HUES64 (cell line): ENCODE data around the gene GJC2.

ENCODE experiments used
- H3K27ac ChIP-seq: 2 replicates; pipeline ENCODE4 v1.7.0; 2013; ENCODE audit warnings: low read depth, low read length, inconsistent platforms
- H3K27me3 ChIP-seq: 2 replicates; pipeline ENCODE4 v1.6.1; 2013; ENCODE audit warnings: mild to moderate bottlenecking, low read length; ENCODE audit not compliant: insufficient read depth
- H3K36me3 ChIP-seq: 2 replicates; pipeline ENCODE4 v1.6.1; 2013; ENCODE audit warnings: mild to moderate bottlenecking, low read length; ENCODE audit not compliant: insufficient read depth
- H3K4me1 ChIP-seq: 2 replicates; pipeline ENCODE4 v1.6.1; 2013; ENCODE audit warnings: mild to moderate bottlenecking, low read length, moderate library complexity; ENCODE audit not compliant: insufficient read depth
- H3K4me3 ChIP-seq: 2 replicates; pipeline ENCODE4 v1.5.1; 2013; ENCODE audit warnings: mild to moderate bottlenecking, low read length, moderate library complexity
- H3K9ac ChIP-seq: 2 replicates; pipeline ENCODE4 v1.6.1; 2013; ENCODE audit warnings: mild to moderate bottlenecking, low read depth, low read length
- H3K9me3 ChIP-seq: 2 replicates; pipeline ENCODE4 v1.6.1; 2013; ENCODE audit warnings: low read depth, low read length; ENCODE audit not compliant: insufficient read depth
- WGBS: fragments of 150-250, 120-280 bp; methylation state at CpG from one replicate; pipeline ENCODE4 v1.1.7; 2013; ENCODE audit warnings: missing lambda C conversion rate; 5-methylcytosine and 5-hydroxymethylcytosine counted together

GJC2 gene

GRCh38 chr1:228118040-228118439, 31.7 kb upstream of the GJC2 start:
- no peak overlapping the region for H3K4me3 ChIP-seq
- WGBS, result 76% methylated on average over 2 of the region's 2 CpGs
- no peak overlapping the region for H3K27ac ChIP-seq
- H3K36me3 ChIP-seq, result no peaks in the 10 kb centered on the region
- H3K9me3 ChIP-seq, result peaks cover 39% of the 10 kb centered on the region
- H3K4me1 ChIP-seq, result no peaks in the 10 kb centered on the region
- H3K9ac ChIP-seq, result no peak overlapping the region
- peaks cover 8% of the 10 kb centered on the region; the same call in 1 of the 2 replicates for H3K27me3 ChIP-seq

GRCh38 chr1:228120351-228120750, 29.4 kb upstream of the GJC2 start:
- Histone ChIP-seq H3K27me3 (peaks cover 22% of the 10 kb centered on the region), H3K36me3 (no peaks in the 10 kb centered on the region), H3K27ac (no peak overlapping the region), H3K4me3 (no peak overlapping the region), H3K9me3 (peaks cover 39% of the 10 kb centered on the region), H3K4me1 (no peaks in the 10 kb centered on the region), H3K9ac (no peak overlapping the region)
- 91% methylated on average over 1 of the region's 1 CpG for WGBS

- Histone ChIP-seq H3K36me3 (no peaks in the 10 kb centered on the region), H3K9ac (no peak overlapping the region), H3K27me3 (peaks cover 26% of the 10 kb centered on the region), H3K4me1 (no peaks in the 10 kb centered on the region), H3K27ac (no peak overlapping the region), H3K4me3 (no peak overlapping the region), H3K9me3 (peaks cover 36% of the 10 kb centered on the region)
- 85% methylated on average over 5 of the region's 5 CpGs for WGBS
Observed at GRCh38 chr1:228120857-228121489, 28.8 kb upstream of the GJC2 start.

GRCh38 chr1:228122921-228123441, 26.7 kb upstream of the GJC2 start:
- no peak overlapping the region for H3K9ac ChIP-seq
- no peaks in the 10 kb centered on the region for H3K4me1 ChIP-seq
- no peak overlapping the region for H3K4me3 ChIP-seq
- H3K27me3 ChIP-seq, result peaks cover 36% of the 10 kb centered on the region
- no peaks in the 10 kb centered on the region for H3K36me3 ChIP-seq
- H3K9me3 ChIP-seq, result peaks cover 22% of the 10 kb centered on the region
- 36% methylated on average over 1 of the region's 1 CpG for WGBS
- no peak overlapping the region for H3K27ac ChIP-seq

- WGBS, result 68% methylated on average over 2 of the region's 2 CpGs
Observed at GRCh38 chr1:228123505-228123904, 26.2 kb upstream of the GJC2 start.

GRCh38 chr1:228125185-228125584, 24.5 kb upstream of the GJC2 start:
- Histone ChIP-seq H3K36me3 (no peaks in the 10 kb centered on the region), H3K27ac (no peak overlapping the region), H3K27me3 (peaks cover 46% of the 10 kb centered on the region), H3K9ac (no peak overlapping the region), H3K4me3 (no peak overlapping the region), H3K4me1 (no peaks in the 10 kb centered on the region), H3K9me3 (no peaks in the 10 kb centered on the region)
- 88% methylated on average over 5 of the region's 5 CpGs for WGBS

More at GRCh38 chr1:228123505-228123904, 26.2 kb upstream of the GJC2 start:
- Histone ChIP-seq H3K4me1 (no peaks in the 10 kb centered on the region), H3K9me3 (peaks cover 16% of the 10 kb centered on the region), H3K36me3 (no peaks in the 10 kb centered on the region), H3K4me3 (no peak overlapping the region), H3K9ac (no peak overlapping the region), H3K27me3 (peaks cover 36% of the 10 kb centered on the region), H3K27ac (no peak overlapping the region)

GRCh38 chr1:228131766-228132165, 18.0 kb upstream of the GJC2 start:
- H3K27ac ChIP-seq, result no peak overlapping the region
- H3K4me1 ChIP-seq, result no peaks in the 10 kb centered on the region; the same call in 1 of the 2 replicates
- 81% methylated on average over 2 of the region's 2 CpGs for WGBS
- H3K4me3 ChIP-seq, result no peak overlapping the region
- no peaks in the 10 kb centered on the region for H3K9me3 ChIP-seq
- H3K27me3 ChIP-seq, result peaks cover 50% of the 10 kb centered on the region
- no peaks in the 10 kb centered on the region for H3K36me3 ChIP-seq
- H3K9ac ChIP-seq, result no peak overlapping the region

- 89% methylated on average over 12 of the region's 12 CpGs for WGBS
- Histone ChIP-seq H3K27ac (no peak overlapping the region), H3K27me3 (peaks cover 59% of the 10 kb centered on the region), H3K9ac (no peak overlapping the region), H3K4me1 (no peaks in the 10 kb centered on the region; the same call in 1 of the 2 replicates), H3K9me3 (no peaks in the 10 kb centered on the region), H3K4me3 (no peak overlapping the region), H3K36me3 (no peaks in the 10 kb centered on the region)
Observed at GRCh38 chr1:228134591-228134990, 15.1 kb upstream of the GJC2 start.

GRCh38 chr1:228136901-228137300, 12.8 kb upstream of the GJC2 start:
- no peak overlapping the region for H3K9ac ChIP-seq
- 63% methylated on average over 1 of the region's 1 CpG for WGBS
- H3K27ac ChIP-seq, result no peak overlapping the region
- H3K36me3 ChIP-seq, result no peaks in the 10 kb centered on the region
- peaks cover 52% of the 10 kb centered on the region for H3K27me3 ChIP-seq
- no peaks in the 10 kb centered on the region; the same call in 1 of the 2 replicates for H3K4me1 ChIP-seq
- H3K4me3 ChIP-seq, result no peak overlapping the region
- no peaks in the 10 kb centered on the region for H3K9me3 ChIP-seq

- Histone ChIP-seq H3K36me3 (no peaks in the 10 kb centered on the region), H3K9ac (peak overlapping the region; percentile 39), H3K4me3 (peak overlapping the region; percentile 100), H3K27me3 (peaks cover 41% of the 10 kb centered on the region), H3K4me1 (no peaks in the 10 kb centered on the region), H3K9me3 (no peaks in the 10 kb centered on the region), H3K27ac (peak overlapping the region; percentile 86)
- 23% methylated on average over 30 of the region's 30 CpGs for WGBS
Observed at GRCh38 chr1:228139406-228139930, 10.3 kb upstream of the GJC2 start.

GRCh38 chr1:228139931-228140723, 9.6 kb upstream of the GJC2 start, which contains the start of gene GUK1:
GUK1 (plus strand) TSS chr1:228140279; CDS start chr1:228140303, 24 bp downstream.
- under 1% methylated on average over 95 of the region's 95 CpGs for WGBS
- H3K4me1 ChIP-seq, result no peaks in the 10 kb centered on the region
- peak within 1 kb of the TSS; percentile 100 for H3K4me3 ChIP-seq

More at GRCh38 chr1:228139931-228140723, 9.6 kb upstream of the GJC2 start, which contains the start of gene GUK1:
- H3K9ac ChIP-seq, result peak within 1 kb of the TSS; percentile 92
- H3K36me3 ChIP-seq, result no peaks in the 10 kb centered on the region
- no peaks in the 10 kb centered on the region for H3K9me3 ChIP-seq
- H3K27ac ChIP-seq, result peak within 1 kb of the TSS; percentile 86
- H3K27me3 ChIP-seq, result peaks cover 35% of the 10 kb centered on the region
